HG03565 (cell line): Measurements from ENCODE around the gene CASP9.
A peak's percentile ranks its signal among the peaks of the same experiment; 100 is the strongest.
"Not testable (repeated sequence)": the region's sequence is repeated elsewhere in the genome, so short reads cannot be mapped to it uniquely, and the experiment has no call there.

ENCODE experiments used
- ATAC-seq: cut with Tn5 transposase; IDR thresholded peaks from one replicate; pipeline ENCODE4 v1.9.1; 2021; ENCODE audit warnings: mild to moderate bottlenecking, moderate library complexity; ENCODE audit not compliant: unreplicated experiment

The CASP9 gene

GRCh38 chr1:15526021-15526489, 2.0 kb upstream of the CASP9 start:
- ATAC-seq, result no peak

- no peak for ATAC-seq
Observed at GRCh38 chr1:15525050-15526020, 1.3 kb upstream of the CASP9 start.

GRCh38 chr1:15524283-15525049, 451 bp upstream of the CASP9 start:
- peak; percentile 32 for ATAC-seq

GRCh38 chr1:15523104-15524020, 653 bp downstream of the CASP9 start:
- no peak for ATAC-seq

- ATAC-seq, result no peak
Observed at GRCh38 chr1:15522551-15522950, 1.5 kb downstream of the CASP9 start.

- not testable (repeated sequence) for ATAC-seq
Observed at GRCh38 chr1:15521206-15521906, 2.7 kb downstream of the CASP9 start.

DNA sequence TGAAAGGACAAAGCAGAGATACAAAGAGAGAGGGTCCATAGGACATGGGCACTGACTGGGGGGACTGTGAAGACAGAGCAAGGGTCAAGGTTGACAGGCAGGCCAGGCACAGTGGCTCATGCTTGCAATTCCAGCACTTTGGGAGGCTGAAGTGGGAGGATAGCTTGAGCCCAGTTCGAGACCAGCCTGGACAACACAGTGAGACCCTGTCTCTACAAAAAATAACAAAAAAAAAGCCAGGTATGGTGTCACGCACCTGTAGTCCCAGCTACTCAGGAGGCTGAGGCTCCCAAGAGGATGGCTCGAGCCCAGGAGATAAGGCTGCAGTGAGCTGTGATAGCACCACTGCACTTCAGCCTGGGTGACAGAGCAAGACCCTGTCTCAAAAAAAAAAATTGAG, 4.4 kb downstream of the CASP9 start:
- no peak for ATAC-seq

GRCh38 chr1:15515022-15515663, 8.9 kb downstream of the CASP9 start:
- no peak for ATAC-seq

- not testable (repeated sequence) for ATAC-seq
Observed at GRCh38 chr1:15514557-15514956, 9.5 kb downstream of the CASP9 start.

DNA sequence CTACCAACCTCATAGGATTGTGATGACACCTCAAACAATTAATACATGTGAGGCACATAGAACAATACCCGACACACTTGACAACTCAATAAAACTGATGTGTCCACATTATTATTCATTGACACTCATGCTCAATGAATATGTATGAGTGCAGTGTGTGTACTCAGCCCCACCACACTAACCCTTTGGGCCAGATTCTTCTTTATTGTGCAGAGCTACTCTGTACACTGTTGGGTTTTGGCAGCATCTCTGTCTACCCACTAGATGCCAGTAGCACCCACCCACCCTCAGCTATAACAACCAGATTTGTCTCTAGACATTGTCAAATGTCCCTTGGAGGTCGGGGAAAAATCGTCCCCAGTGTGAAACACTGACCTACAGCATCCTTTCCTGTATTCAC, 10.1 kb downstream of the CASP9 start:
- no peak for ATAC-seq

- no peak for ATAC-seq
Observed at GRCh38 chr1:15513192-15513591, 10.8 kb downstream of the CASP9 start.

DNA sequence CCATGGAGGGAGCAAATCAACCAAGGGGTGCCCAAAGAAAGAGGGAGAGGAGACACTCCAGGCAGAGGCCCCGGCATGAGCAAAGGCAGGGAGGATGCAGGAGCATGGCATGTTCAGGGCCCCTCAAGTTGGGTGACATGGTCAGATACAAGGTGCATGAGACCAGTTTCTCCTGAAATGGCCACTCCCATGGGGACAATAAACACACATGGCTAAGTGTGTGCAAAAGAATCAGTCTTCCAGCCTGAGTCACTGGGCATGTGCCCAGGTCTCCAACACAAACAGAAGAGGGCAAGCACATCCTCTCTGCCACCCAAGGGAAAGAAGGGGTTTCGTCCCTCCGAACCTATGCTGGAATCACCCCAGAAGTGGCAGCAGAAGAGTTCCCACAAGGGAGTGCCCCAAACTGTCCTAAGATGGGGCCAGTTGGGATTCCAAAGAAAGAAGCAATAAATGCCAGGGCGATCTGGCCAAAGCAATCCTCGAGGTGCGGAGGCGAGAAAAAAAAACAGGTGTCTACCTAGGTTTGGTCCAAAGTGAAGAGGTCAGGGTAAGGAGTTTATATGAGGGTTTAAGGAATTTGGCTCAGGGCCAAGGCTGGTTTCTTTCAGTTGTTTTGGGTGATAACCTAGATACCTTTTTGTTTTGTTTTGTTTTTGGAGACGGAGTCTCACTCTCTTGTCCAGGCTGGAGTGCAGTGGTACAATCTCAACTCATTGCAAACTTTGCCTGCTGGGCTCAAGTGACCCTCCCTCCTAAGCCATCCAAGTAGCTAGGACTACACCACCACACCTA, 13.2 kb downstream of the CASP9 start:
- no peak for ATAC-seq

GRCh38 chr1:15509586-15509985, 14.4 kb downstream of the CASP9 start:
- ATAC-seq, result no peak

DNA sequence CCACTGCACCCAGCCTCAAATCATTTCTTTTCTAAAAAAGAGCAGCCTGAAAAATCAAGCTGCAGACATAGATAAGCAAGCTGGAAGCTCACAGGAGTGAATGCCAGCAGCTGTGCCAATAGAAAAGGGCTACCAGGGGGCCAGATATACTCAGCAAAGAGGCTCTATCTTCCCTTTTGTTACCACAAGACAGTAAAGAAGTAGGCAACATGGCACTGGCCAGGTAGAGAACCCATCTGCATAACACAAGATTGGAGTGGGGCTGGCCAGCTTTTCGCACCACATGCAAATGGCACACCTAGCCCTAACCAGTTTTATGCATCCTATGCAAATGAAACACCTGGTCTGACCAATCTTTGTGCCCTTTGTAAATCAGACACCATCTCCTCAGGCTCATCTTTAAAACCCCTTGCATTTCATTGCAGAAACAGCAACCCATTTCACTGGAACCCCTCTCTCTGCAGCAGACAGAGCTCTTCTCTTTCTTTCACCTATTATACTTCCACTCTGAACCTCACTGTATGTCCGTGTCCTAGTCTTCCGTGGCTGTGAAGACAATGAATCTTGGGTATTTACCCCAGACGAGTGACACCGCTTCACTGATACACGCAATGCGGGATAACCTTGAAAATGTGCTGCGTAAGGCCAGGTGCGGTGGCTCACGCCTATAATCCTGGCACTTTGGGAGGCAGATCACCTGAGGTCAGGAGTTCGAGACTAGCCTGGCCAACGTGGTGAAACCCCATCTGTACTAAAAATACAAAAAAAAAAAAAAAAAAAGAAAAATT, 15.1 kb downstream of the CASP9 start:
- ATAC-seq, result no peak

DNA sequence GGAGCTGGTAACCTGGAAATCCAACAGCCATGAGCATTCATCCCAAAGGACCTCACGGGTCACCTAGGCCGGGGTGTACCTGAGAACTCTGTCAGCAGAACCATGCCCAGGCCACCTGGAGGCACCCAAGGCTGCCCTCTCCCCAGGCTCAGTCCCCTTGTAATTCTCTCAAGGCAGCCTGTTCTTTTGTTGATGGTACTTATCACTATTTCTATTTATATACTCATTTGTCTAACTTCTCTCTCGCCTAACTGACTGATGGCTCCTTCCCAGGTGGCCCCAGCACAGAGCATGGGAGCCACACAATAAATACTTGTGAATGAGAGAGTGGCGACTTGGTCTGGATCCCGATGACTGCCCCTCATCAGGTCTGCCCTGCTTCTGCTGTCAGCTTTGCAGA, 16.7 kb downstream of the CASP9 start:
- ATAC-seq, result no peak

DNA sequence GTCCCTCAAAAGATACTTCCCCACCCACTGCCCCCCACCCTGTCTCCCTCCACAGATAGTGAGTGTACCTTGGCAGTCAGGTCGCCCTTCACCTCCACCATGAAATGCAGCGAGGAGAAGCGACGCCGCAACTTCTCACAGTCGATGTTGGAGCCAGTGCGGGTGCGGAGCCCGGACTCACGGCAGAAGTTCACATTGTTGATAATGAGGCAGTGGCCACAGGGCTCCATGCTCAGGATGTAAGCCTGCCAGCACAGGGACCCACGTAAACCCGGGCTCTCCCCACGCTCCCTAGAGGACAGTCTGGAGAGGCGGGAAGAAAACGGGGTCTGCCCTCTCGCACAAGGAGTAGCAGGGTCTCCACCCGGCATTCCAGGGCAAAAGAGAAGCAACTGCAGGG, 17.2 kb downstream of the CASP9 start:
- ATAC-seq, result no peak

GRCh38 chr1:15504436-15504835, 19.6 kb downstream of the CASP9 start:
- no peak for ATAC-seq
